GM12872 (cell line): Measurements from ENCODE around the gene LRP1B.

Experiments used
- CTCF ChIP-seq: IDR thresholded peaks from 3 replicates; pipeline ENCODE4 v1.5.1; 2011; ENCODE audit warnings: low read depth, mild to moderate bottlenecking, low read length, moderate library complexity; ENCODE audit not compliant: insufficient read depth

The LRP1B gene

GRCh38 chr2:142131010-142131669 lies at the start of gene LRP1B:
LRP1B (minus strand) TSS chr2:142131016; CDS start chr2:142130729, 287 bp downstream.
- TF ChIP-seq CTCF: no peak

- TF ChIP-seq CTCF: no peak
Measured at GRCh38 chr2:142179686-142180085, 48.9 kb upstream of the LRP1B start.

GRCh38 chr2:142178604-142179003 lies 47.8 kb upstream of the LRP1B start:
- no peak for TF ChIP-seq CTCF

GRCh38 chr2:142176941-142177340 lies 46.1 kb upstream of the LRP1B start:
- TF ChIP-seq CTCF: no peak

- no peak for TF ChIP-seq CTCF
Measured at GRCh38 chr2:142175813-142176338, 45.1 kb upstream of the LRP1B start.

- no peak for TF ChIP-seq CTCF
Measured at GRCh38 chr2:142174176-142174575, 43.4 kb upstream of the LRP1B start.

- TF ChIP-seq CTCF: no peak
Measured at GRCh38 chr2:142170847-142171246, 40.0 kb upstream of the LRP1B start.

- TF ChIP-seq CTCF: peak; percentile 36; the same call in 2 of the 3 replicates
Measured at GRCh38 chr2:142165790-142166189, 35.0 kb upstream of the LRP1B start.
